Activated T-cell treated with anti-CD3 and anti-CD28 coated beads for 4 hours (primary cell): ENCODE data around the gene NCOA4.
"Not testable (repeated sequence)": the region's sequence is repeated elsewhere in the genome, so short reads cannot be mapped to it uniquely, and the experiment has no call there.

Source experiments
- DNase-seq: peaks from one replicate; pipeline ENCODE4 v3.0.0-alpha.2; 2020

The NCOA4 gene

DNA sequence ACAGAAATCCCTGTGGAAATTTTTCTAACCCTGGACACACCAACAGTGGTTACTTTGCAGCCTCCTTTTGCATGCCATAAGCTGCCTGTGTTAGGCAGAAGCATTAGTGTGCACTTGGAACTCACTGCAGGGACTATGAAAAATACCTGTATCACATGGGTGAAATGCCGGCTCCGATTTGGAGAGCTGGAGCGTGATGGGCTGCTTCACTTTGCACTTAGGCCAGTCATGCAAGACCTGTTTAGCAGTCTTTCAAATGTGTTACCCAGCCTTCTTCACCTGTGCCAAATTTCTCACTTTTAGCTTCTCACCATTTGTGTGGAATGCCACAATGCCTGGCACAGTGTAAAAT is 11.3 kb downstream of the NCOA4 start:
- no peak for DNase-seq

DNA sequence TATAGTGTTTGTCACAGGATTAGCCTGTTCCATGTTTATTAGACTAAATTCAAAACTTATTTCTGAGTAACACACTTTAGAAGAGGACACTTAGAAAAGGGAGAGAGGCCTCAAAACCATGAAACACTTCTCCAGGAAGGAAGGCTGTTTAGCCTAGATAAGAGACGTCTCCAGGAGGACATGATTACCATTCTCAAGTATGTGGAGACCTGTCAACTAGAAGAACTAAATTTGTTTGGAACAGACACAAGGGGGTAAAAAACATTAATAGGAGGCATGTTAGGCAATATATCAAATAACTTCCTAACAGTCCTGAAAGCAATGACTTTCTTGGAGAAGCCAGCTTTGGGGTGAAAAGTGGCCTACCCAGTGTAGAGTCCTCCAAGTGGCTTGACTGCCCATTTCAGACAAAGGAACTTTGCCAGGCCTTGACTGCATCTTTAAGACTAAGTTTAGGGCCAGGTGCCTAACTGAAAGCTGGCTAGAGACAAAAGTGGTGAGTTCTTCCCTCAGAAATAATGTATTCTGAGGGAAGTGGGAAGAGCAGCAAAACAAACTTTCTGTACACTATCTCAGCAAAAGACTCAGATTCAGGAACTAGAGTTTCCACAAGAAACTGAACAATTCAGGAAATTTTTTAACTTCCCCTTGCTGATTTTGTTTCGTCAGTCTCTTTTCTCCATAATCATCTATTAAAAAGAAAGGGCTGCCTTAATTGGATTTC is 11.8 kb downstream of the NCOA4 start:
- DNase-seq = no peak

- DNase-seq = no peak
These were observed 12.7 kb downstream of the NCOA4 start for GRCh38 chr10:46017733-46018132.

- no peak for DNase-seq
These were observed 13.6 kb downstream of the NCOA4 start for GRCh38 chr10:46016811-46017210.

- DNase-seq = no peak
These were observed 14.2 kb downstream of the NCOA4 start for GRCh38 chr10:46016190-46016589.

DNA sequence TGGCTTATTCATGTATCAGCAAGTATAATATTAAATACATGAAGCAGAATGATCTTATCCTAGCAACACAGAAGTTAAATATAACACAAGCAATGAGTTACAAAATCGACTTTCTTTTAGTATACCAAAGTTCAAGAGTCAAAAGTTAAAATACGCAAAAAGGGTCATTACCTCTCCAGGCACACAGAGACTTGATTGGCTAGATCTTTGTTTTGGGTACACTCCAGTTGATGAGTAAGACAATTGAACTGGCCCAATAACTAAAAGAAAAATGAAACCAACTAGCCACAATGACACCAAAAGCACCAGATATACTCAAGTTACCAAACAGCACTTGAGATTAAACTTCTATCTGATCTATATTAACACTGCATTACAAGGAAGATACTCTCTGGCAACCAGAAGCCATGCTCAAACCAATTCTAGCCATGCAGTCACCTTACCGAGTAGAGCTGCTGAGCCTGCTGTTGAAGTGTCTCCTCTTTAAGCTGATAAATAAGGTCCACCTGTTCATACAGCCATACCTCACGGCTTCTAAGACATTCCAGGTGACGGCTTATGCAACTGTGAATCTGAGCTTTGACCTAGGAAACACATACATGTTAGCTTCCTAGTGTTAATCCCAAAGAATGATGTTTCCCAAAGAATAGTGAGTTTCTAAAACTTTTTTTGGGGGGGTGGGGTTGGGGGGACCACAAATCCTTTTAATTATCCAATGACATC is 15.6 kb downstream of the NCOA4 start:
- DNase-seq = no peak

DNA sequence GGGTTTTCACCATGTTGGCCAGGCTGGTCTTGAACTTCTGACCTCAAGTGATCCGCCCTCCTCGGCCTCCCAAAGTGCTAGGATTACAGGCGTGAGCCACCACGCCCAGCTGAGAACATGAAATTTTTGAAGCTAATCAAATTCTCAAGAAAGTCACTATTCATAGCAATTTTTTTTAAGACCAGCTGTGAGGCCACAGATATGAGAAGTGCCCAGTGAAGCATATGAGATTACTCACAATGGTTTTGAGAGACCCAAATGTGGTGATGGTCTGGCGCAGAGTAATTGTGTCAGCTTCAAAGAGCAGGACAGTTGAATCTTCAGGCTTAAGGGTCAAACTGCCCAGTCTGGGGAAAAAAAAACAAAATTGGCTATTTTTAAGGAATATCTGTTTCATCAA is 16.2 kb downstream of the NCOA4 start:
- DNase-seq = no peak

DNA sequence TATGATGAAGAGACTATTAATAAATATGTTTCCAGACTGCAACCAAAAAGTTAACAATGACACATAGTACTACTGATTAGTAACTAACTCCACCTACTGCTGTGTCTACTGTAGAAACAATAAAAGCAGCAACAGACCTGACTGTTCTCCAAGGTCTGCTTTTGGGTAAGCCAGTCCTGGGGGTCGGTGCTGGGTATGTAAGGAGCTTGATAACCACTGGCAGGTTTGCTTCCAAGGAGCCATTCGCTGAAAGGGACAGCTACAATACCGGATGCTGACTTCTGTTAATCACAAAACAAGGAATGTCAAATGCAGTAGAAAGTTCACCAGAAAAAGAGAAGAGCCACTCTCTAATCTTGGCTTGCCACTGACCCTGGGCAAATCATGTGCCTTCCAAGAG is 17.7 kb downstream of the NCOA4 start:
- no peak for DNase-seq

DNA sequence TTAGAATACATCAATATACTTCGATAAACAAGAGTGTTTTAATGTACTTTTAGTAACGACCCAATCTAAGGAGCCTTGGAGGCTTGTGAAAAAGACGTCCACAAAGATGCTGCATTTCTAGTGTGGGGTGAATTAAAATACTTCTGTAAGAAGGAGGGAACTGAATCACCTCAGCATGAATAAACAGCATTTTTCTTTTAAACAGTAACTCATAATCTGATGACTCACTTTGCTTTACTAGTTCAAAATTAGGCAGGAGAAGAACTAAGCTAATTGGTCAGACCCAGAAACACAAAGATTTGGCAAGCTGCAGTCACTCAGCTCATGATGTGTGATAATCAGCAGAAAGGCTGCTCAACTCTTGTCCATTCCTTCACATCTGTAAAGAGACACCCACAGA is 24.2 kb downstream of the NCOA4 start:
- no peak for DNase-seq

DNA sequence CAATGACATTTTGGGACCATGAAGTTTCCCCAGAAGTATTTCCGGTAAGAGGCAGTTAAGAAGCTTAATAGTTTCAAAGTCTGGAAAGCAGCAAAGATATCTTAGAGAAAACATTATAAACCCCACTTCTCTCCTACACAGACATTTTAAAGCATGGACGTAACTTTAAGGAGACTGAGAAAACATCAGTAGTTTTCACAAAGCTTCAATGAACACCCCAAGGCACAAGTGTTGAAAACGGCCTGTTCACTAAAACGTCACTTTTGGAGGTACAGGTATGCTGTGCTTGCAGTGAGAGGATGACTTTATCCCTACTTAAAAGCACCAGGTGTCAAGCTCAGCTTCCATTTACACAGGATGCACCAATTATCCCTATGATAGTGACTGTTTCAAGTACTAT is 25.0 kb downstream of the NCOA4 start:
- DNase-seq = no peak

- DNase-seq = no peak
These were observed 25.5 kb downstream of the NCOA4 start for GRCh38 chr10:46004963-46005362.

- DNase-seq = no peak
These were observed 27.3 kb downstream of the NCOA4 start for GRCh38 chr10:46002916-46003693.

DNA sequence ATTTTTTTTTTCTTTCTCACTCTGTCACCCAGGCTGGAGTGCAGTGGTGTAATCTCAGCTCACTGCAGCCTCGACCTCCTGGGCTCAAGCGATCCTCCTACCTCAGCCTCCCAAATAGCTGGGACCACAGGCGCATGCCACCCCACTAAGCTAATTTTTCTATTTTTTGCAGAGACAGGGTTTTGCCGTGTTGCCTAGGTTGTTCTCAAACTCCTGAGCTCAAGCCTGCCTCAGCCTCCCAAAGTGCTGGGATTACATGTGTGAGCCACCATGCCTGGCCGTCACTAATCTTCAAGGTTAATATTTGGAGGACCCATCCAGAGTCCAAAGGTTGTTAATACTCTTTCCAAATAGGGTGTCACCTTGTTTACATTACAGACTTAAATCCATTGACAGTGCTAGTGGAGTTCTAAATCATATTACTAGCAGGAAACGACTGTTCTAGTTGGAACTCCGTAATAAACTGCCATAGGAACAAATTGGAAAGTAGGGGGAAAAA is 28.2 kb downstream of the NCOA4 start:
- not testable (repeated sequence) for DNase-seq

- no peak for DNase-seq
These were observed 29.2 kb downstream of the NCOA4 start for GRCh38 chr10:46001187-46001756.

GRCh38 chr10:46000538-46000937 is 29.9 kb downstream of the NCOA4 start:
- no peak for DNase-seq

DNA sequence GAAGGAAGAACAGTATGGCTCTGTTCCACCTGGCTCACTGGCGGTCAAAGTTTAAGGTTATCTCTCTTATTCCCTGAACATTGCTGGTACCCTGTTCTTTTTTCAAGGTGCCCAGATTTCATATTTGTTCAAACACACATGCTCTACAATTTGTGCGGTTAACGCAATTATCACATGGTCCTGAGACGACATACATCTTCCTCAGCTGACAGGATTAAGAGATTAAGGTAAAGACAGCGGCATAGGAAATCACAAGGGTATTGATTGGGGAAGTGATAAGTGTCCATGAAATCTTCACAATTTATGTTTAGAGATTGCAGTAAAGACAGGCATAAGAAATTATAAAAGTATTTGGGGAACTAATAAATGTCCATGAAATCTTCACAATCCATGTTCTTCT is 30.5 kb downstream of the NCOA4 start:
- not testable (repeated sequence) for DNase-seq

DNA sequence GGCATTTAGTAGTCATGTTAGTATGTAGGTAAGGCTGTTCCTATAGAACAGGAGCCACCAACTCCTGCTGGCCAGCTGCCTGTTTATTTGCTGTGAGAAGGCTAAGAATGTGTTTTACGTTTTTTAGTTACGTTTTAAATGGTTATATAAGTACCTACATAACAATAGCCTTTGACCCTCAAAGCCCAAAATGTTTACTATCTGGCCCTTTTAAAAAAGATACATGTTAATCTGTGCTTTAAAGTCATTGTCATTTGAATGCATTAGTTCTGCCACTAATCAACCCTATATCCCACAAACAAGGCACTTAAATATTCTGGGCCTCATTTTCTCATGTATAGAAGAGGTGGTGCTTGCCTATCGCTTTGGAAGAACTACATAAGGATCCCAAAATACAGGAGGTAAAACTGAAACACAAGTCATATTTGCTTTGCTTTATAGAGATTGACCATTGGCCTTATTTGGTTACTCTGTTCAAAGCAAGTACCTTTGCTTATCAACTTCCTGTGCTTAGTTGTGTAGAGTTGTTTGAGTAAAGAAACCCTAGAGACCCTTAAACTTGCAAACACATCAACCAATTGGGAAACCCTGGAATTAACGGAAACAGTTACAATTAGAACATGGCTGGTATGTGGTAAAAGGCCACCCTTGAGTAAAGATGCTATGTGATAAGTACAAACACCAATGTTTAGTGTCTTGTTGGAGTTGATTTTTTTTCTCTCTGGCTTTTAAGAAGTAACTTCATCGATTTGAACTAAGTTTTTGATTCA is 32.2 kb downstream of the NCOA4 start:
- no peak for DNase-seq

DNA sequence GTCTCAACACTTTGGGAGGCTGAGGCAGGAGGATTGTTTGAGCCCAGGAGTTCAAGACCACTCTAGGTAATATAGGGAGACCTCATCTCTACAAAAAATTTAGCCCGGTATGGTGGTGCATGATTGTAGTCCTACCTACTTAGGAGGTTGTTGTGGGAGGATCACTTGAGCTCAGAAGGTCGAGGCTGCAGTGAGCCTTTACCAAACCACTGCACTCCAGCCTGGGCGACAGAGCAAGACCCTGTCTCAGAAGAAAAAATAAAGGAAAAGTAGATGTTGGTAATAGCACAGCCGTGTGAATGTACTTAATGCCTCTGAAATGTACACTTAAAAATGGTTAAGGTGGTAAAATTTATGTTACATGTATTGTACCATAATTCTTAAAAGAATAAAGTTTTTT is 32.9 kb downstream of the NCOA4 start:
- no peak for DNase-seq

DNA sequence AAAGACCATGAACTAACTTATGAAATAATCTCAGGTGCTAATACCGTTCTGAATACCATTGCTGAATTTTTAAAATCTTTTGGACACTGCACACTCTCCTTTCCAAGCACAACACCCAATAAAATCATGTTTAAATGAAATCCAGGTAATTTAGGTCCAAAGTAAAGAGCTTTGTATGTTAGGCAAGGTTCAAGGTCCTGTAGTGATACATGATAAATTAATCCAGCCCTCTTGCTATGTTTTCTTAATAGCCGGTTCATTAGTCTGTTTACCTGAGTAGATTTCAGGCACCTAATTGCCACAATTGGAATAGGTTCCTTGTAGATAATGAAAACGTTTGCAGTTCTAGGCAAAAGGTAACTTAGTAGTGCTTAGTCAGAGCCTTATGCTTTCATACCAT is 44.8 kb downstream of the NCOA4 start:
- not testable (repeated sequence) for DNase-seq

DNA sequence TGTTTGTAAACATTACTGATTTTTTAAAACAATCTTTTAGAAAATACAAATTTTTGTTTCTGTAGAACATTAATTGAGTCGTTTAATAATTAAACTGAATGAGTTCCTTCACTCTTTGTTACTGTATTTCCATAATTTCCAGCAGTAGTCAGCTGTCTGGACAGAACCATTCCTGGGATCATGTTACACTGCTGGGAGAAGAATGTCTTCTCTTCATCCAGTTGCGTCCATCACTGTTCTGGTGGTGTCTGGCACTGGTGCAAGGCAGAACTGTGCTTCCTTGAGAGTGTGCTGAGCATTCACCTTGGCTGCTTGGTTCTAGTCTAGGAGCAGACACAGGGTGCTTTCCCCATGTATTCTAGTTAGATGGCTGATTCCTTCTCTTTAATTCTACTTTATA is 46.0 kb downstream of the NCOA4 start:
- DNase-seq = not testable (repeated sequence)

- DNase-seq = peak; percentile 11
These were observed 46.8 kb downstream of the NCOA4 start for GRCh38 chr10:45983538-45984186.

DNA sequence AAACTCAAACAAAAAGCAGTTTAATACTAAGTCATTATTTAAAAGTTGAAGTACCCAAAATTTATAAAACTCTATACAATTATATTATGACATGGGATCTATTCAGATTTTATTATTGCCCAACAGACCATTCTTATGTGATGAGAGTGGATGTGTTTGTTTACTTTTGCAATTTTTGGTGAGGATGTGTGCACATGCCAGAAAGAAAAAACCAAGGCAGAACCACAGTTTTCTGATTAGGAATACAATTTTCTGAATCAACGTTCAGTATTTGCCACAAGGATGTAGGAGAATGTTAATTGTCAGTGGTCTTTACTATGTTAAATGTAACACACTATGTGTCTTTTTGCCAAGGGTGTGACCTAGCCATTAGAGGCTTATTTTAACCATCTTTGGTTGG is 49.1 kb downstream of the NCOA4 start:
- not testable (repeated sequence) for DNase-seq
